ENCODE results near the gene ZNF609.
A peak's percentile ranks its signal among the peaks of the same experiment; 100 is the strongest.
"Not testable (repeated sequence)": the region's sequence is repeated elsewhere in the genome, so short reads cannot be mapped to it uniquely, and the experiment has no call there.

The ZNF609 gene

GRCh38 chr15:64586259-64586870 lies 126.0 kb downstream of the ZNF609 start:
- no peak for DNase-seq (ENCODE audit: low read depth)

DNA sequence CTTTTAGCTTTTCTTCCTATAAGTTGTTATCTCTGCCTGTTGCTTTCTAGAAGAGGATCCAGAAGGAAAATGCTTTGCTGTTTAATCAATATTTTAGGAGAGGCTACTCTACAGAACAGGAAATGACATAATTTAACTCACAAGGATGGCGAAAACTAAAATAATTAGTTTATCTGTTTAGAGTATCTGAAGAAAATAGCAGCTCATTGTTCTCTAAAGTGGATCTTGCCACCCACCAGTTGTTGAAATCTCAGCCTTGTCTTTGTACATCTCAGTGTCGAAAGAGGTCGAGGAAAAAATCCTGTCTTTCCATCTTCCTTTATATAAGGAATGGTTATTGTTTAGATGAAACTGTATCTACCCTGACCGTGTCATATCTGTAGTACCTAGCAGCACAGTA lies 126.6 kb downstream of the ZNF609 start:
- DNase-seq (ENCODE audit: low read depth): no peak

- DNase-seq (ENCODE audit: low read depth): no peak
Measured at GRCh38 chr15:64589435-64590084, 129.2 kb downstream of the ZNF609 start.

- not testable (repeated sequence) for DNase-seq (ENCODE audit: low read depth)
Measured at GRCh38 chr15:64592845-64593244, 132.5 kb downstream of the ZNF609 start.

GRCh38 chr15:64596701-64597476 lies 136.5 kb downstream of the ZNF609 start:
- DNase-seq (ENCODE audit: low read depth): no peak

- DNase-seq (ENCODE audit: low read depth): no peak
Measured at GRCh38 chr15:64597477-64597822, 137.1 kb downstream of the ZNF609 start.

DNA sequence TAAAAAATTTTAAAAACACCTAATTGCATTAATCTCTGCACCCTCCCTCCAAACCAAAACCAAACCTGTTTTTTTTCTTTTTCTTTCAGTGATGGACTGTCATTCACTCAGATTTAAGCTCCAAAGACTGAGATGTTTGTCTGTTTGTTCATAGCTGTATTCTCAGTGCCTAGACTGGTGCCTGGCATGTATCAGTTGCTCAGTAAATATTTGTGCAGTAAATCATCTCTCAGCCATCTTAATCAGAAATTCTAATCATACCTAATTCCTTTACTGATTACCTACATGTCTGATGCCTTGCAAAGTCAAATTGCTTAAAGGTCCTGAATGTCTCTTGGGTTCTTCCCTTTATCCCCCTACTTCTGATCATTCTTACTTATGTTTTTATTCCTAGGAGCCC lies 138.8 kb downstream of the ZNF609 start:
- no peak for DNase-seq (ENCODE audit: low read depth)

- DNase-seq (ENCODE audit: low read depth): no peak
Measured at GRCh38 chr15:64599716-64600115, 139.3 kb downstream of the ZNF609 start.

DNA sequence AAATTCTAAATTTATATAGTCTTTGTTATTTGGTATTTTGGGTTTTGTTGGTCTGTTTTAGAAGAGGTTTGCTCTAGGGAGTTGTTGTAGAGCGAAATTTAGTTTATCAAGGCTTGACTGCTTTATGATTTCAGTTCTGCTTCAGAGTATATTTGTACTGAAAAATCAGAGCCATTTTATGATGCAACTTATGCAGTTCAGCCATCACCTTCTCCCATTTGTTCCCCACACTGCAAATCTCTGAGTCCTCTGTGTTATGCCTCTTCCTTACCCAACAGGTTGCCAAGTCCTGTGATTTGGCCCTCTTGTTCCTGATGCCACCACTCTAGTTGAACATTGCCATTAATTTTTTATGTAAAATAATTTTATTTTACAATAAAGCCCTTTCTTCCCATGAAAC lies 140.4 kb downstream of the ZNF609 start:
- DNase-seq (ENCODE audit: low read depth): no peak

- DNase-seq (ENCODE audit: low read depth): no peak
Measured at GRCh38 chr15:64604319-64604718, 143.9 kb downstream of the ZNF609 start.

DNA sequence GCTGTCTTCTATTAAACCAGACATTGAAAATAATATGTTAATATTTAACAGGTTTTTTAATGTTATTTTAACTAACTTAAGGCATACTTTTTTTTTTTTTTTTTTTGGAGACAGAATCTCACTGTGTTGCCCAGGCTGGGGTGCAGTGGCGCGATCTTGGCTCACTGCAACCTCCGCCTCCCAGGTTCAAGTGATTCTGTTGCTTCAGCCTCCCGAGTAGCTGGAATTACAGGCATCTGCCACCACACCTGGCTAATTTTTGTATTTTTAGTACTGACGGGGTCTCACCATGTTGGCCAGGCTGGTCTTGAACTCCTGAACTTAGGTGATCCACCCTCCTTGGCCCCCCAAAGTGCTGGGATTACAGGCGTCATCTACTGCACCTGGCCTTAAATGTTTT lies 147.0 kb downstream of the ZNF609 start:
- not testable (repeated sequence) for DNase-seq (ENCODE audit: low read depth)

DNA sequence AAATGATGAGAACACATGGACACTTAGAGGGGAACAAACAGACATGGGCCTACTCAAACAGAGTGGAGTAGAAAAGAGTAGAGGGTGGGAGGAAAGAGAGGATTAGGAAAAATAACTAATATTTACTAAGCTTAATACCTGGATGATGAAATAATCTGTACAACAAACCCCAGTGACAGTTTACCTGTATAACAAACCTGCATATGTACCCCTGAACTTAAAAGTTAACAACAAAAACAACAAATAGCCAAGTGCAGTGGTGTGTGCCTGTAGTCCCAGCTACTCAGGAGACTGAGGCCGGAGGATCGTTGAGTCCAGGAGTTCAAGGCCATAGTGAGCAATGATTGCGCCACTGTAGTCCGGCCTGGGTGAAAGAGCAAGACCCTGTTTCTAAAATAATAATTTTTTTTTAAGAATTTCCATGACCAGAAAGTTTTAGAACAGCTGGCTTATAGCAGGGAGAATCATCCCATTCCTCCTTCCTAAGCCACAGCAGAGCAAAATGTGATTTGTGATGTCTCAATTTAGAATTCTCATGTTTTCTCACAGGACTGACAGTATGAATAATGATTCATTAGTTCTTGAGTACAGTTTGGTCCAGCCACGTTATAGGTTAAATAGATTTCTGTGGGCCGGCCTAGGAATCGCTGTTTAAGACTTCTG lies 150.0 kb downstream of the ZNF609 start:
- DNase-seq (ENCODE audit: low read depth): no peak

DNA sequence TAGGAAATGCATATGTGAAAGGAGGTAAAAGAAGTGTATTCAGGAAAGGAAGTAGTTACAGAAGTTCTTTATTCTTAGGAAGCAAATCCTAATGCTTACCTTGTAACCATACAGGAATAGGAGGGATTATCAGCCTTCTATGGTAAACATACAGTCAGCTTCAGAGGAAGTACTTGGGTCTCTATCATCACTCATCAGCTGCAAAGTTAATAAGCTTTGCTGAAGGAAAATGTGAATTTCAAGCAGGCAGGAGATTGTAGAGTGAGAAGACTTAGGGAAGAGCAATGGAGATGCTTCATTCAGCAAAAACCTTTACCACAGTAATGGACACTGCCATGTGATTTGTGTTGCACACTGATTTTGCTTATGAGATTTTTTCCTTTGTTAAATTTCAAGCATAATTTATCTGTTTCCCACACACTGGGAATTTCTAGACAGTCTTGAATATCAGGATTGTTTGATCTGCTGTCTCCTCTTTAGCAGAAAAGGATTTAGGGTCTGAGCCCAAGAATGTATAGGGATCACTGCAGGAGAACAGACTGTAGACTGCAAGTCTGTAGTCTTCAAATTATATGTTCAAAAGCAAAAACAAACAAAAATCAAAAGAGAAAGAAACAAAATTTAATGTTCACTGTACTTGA lies 150.8 kb downstream of the ZNF609 start:
- DNase-seq (ENCODE audit: low read depth): no peak

- DNase-seq (ENCODE audit: low read depth): no peak
Measured at GRCh38 chr15:64614519-64614918, 154.1 kb downstream of the ZNF609 start.

- DNase-seq (ENCODE audit: low read depth): no peak
Measured at GRCh38 chr15:64617727-64618126, 157.3 kb downstream of the ZNF609 start.

GRCh38 chr15:64618138-64618537 lies 157.8 kb downstream of the ZNF609 start:
- DNase-seq (ENCODE audit: low read depth): no peak

DNA sequence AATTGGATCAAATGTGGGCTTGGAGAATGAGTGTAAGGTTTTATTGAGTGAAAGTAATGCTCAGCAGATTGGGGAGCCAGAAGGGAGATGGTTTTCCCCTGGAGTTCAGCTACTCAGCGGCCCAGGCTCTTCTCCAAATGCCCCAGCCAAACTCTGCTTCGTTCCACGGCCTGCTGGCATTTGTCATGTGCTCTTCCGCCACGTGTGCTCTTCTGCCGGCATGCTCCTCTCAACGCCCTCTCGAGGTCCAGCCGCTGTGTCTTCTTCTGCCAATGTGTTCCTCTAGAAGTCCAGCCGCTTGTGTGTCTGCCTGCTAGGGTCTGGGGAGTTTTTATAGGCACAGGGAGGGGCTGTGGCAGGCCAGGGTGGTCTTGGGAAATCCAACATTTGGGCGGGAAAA lies 158.2 kb downstream of the ZNF609 start:
- DNase-seq (ENCODE audit: low read depth): no peak

DNA sequence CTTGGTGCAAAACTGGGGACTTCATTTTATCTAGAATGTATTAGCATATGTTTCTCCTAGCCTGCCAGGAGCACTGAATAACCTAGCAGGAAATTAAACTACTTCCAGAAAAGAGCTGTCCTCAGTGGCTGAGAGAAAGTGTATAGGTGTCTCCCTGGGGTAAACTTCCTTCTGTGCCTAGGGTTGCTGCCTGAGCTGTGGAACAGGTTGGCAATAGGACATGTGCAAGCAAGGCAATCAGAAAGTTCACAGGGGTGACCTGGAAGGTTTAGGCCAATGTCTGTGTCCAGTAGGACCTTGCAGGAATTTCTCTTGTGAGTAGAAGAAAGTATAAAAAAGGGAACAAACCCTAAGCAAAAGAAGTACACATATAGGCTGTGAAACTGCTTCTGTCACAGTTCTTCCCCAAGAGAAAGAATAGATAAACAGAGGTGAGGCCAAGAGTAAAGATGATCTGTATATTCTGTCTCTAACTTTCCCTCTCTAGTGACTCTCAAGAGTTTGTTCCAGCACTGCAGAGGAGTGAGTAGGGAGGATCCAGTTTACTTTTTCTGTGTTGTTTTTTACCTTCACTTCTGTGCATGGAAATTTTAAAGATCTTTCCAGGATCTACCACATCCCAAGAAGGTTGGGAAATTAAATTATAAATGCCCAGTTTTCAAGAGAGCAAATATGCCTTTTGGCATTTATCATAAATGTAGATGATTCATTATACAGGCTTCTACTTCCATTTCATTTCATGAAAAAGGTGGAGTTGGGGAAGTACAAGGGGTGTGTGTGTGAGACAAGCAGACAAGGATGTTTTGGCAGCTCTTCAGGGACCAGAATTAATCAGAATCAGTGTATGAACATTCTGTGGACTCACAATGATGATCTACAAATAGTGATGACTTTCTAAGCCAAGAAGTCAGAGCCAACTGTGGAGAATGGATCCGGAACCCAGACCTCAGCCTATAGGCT lies 159.8 kb downstream of the ZNF609 start:
- DNase-seq (ENCODE audit: low read depth): no peak

DNA sequence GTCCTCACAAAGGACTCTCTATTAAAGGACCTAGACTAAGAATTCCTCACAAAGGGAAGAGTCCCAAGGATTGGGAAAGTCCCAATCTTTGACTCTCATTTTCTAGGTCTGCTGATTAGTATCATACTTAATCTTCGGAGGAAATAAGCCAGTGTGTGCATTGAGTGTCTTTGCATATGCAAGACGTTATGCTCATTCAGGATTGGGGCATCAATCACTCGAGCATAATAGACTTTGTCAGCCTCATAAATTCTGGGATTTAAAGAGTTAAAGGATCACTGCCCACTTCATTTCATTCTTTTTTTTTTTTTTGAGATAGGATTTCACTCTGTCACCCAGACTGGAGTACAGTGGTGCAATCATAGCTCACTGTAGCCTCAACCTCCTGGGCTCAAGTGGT lies 160.7 kb downstream of the ZNF609 start:
- DNase-seq (ENCODE audit: low read depth): no peak

- peak; percentile 23 for DNase-seq (ENCODE audit: low read depth)
Measured at GRCh38 chr15:64622410-64623260, 162.3 kb downstream of the ZNF609 start.
